PFSK-1 (cell line): ENCODE measurements around the gene RPA3.

ENCODE experiments used
- FOXP2 ChIP-seq: optimal IDR thresholded peaks from 2 replicates; pipeline ENCODE3; 2011; ENCODE audit warnings: borderline replicate concordance, control low read depth, inconsistent platforms; ENCODE audit not compliant: insufficient read depth; ENCODE audit errors: extremely low read length, extremely low read depth
- POLR2AphosphoS5 ChIP-seq: IDR thresholded peaks from 2 replicates; pipeline ENCODE4 v1.6.1; 2012; ENCODE audit warnings: low read depth, mild to moderate bottlenecking, control low read depth, low read length, moderate library complexity
- TAF1 ChIP-seq: IDR thresholded peaks from 2 replicates; pipeline ENCODE4 v1.6.1; 2012; ENCODE audit warnings: low read length, control low read depth, borderline replicate concordance; ENCODE audit not compliant: insufficient read depth

- TF ChIP-seq POLR2AphosphoS5 (no peak), TAF1 (no peak), FOXP2 (no peak)
These were observed 15.0 kb downstream of the RPA3 start for GRCh38 chr7:7703427-7703826.
